Thoracic aorta (tissue), 2 donors: ENCODE results near the gene RBMX. TPM values are rescaled to one million over a fixed set of nuclear protein-coding genes. Genes with fewer than 3 reads are reported as not detected.
"Not testable (repeated sequence)": the region's sequence is repeated elsewhere in the genome, so short reads cannot be mapped to it uniquely, and the experiment has no call there.

ENCODE experiments used
- ATAC-seq: fragments of 150-250 bp; one replicate; pipeline ENCODE4 v1.8.0; 2017; ENCODE audit warnings: low read depth; ENCODE audit not compliant: insufficient number of reproducible peaks, low FRiP score
- DNase-seq: peaks from one replicate; pipeline ENCODE4 v3.0.0-alpha.2; 2020; ENCODE audit warnings: low spot score
- H3K27ac ChIP-seq, 2 donors: fragments of 200-600 bp; sonication (generic); 1 replicate in 1 of 2; 2 replicates in 1 of 2; pipeline ENCODE4 v1.5.1; 2016; ENCODE audit warnings: mild to moderate bottlenecking in 2 of 2, moderate library complexity in 2 of 2
- H3K27me3 ChIP-seq: fragments of 200-600 bp; sonication (generic); replicated peaks from 2 replicates; pipeline ENCODE4 v1.6.0; 2016; ENCODE audit warnings: mild to moderate bottlenecking; ENCODE audit not compliant: insufficient read depth
- H3K36me3 ChIP-seq: fragments of 200-600 bp; sonication (generic); one replicate; pipeline ENCODE4 v1.5.1; 2016
- H3K4me1 ChIP-seq, 2 donors: fragments of 200-600 bp; sonication (generic); 1 replicate in 1 of 2; 2 replicates in 1 of 2; pipeline versions ENCODE4 v1.5.1 to v1.6.0; 2016; ENCODE audit warnings: low read depth in 2 of 2, mild to moderate bottlenecking in 1 of 2; ENCODE audit not compliant: control insufficient read depth in 1 of 2
- H3K4me3 ChIP-seq: fragments of 200-600 bp; sonication (generic); 2 replicates; pipeline ENCODE4 v1.5.1; 2016; ENCODE audit warnings: mild to moderate bottlenecking
- H3K9me3 ChIP-seq: fragments of 200-600 bp; sonication (generic); 2 replicates; pipeline ENCODE4 v1.5.1; 2016
- total RNA-seq, 2 donors: library from RNA; depleted of rRNA; stranded (reverse); fragments of >200 nt; gene quantifications; one replicate each; pipeline versions ENCODE4 v1.1.0 to v1.2.3, GENCODE V29; 2016
- TF ChIP-seq, protein P1 (sequence below): fragments of 200-600 bp; sonication (generic); IDR thresholded peaks from one replicate; pipeline ENCODE4 v1.5.1; 2019; ENCODE audit warnings: antibody characterized with exemption

The RBMX gene
- total RNA-seq, 2 donors from 2014 or later: 224 to 338 TPM

DNA sequence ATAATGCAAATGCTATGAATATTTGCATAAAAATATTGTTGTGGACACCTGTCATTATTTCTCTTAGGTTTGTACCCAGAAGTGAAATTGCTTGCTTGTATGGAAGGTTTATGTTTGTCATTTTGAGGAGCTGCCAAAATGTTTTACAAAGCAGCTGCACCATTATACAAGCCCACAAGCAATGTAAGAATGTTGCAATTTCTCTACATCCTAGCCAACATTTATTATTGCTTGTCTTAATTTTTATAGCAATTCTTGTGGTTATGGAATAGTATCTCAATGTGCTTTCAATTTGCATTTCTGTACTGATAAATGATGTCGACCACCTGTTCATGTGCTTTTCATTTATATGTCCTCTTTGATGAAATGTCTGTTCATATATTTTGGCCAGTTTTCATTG lies 18.7 kb upstream of the RBMX start:
- Histone ChIP-seq H3K36me3 (no peaks in the 10 kb centered on the region), H3K9me3 (no peaks in the 10 kb centered on the region), H3K27ac (no peak overlapping the region), H3K4me3 (no peak overlapping the region), H3K4me1 (no peaks in the 10 kb centered on the region), H3K27me3 (no peaks in the 10 kb centered on the region)
- TF ChIP-seq, protein P1, sequence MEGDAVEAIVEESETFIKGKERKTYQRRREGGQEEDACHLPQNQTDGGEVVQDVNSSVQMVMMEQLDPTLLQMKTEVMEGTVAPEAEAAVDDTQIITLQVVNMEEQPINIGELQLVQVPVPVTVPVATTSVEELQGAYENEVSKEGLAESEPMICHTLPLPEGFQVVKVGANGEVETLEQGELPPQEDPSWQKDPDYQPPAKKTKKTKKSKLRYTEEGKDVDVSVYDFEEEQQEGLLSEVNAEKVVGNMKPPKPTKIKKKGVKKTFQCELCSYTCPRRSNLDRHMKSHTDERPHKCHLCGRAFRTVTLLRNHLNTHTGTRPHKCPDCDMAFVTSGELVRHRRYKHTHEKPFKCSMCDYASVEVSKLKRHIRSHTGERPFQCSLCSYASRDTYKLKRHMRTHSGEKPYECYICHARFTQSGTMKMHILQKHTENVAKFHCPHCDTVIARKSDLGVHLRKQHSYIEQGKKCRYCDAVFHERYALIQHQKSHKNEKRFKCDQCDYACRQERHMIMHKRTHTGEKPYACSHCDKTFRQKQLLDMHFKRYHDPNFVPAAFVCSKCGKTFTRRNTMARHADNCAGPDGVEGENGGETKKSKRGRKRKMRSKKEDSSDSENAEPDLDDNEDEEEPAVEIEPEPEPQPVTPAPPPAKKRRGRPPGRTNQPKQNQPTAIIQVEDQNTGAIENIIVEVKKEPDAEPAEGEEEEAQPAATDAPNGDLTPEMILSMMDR: no peak
- DNase-seq (no peak), ATAC-seq (no peak)

DNA sequence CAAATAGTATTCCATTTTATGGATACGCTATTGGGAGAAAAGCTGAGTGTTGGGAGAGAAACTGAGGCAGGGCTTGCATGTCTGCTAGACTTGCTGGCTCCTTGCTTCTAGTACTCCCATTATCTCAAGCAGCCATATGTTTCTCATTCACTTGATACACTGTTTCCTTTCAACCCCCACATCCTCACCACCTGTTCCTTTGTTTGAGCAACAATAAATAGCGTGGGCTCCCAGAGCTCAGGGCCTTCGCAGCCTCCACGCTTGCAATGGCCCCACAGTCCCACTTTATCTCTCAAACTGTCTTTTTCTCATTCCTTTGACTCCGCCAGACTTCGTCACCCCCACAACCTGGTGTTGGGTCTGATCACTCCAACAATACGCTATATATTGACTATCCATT lies 18.2 kb upstream of the RBMX start:
- not testable (repeated sequence) for H3K4me3 ChIP-seq, H3K36me3 ChIP-seq, H3K27ac ChIP-seq, H3K9me3 ChIP-seq, H3K4me1 ChIP-seq, DNase-seq, H3K27me3 ChIP-seq, ATAC-seq

DNA sequence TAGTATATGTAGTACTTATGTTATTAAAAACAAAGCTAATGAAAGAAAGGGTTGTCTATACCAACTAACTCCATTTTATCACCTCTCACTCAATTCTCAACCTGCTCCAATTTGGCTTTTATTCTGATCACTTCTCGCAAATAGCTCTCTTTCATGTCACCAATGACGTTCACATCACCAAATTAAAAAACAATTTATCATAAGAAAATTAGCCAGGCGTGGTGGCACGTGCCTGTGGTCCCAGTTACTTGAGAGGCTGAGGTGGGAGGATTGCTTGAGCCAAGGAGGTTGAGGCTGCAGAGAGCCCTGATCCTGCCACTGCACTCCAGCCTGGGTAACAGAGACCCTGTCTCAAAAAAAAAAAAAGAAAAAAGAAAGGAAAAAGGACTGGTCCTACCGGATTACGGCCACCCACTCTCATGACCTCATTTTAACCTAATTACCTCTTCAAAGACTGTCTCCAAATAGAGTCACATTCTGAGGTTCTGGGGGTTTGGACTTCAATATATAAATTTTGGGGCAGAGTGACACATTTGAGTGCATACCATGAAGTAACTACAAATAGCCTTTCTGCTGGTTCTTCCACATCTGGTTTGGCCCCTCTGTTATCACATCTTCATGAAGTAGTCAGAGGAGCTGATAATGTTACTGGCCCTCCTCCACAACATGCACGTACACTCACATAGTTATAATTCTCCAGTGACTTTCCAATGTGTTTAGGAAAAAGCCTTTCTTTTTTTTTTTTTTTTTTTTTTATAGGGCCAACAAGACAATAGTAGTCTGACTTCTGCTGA lies 15.8 kb upstream of the RBMX start:
- H3K27me3 ChIP-seq: no peaks in the 10 kb centered on the region
- no peak for ATAC-seq
- no peak overlapping the region for H3K4me3 ChIP-seq
- DNase-seq: no peak
- no peaks in the 10 kb centered on the region for H3K4me1 ChIP-seq
- no peaks in the 10 kb centered on the region for H3K36me3 ChIP-seq
- no peak overlapping the region for H3K27ac ChIP-seq
- TF ChIP-seq, protein P1: no peak
- H3K9me3 ChIP-seq: no peaks in the 10 kb centered on the region

DNA sequence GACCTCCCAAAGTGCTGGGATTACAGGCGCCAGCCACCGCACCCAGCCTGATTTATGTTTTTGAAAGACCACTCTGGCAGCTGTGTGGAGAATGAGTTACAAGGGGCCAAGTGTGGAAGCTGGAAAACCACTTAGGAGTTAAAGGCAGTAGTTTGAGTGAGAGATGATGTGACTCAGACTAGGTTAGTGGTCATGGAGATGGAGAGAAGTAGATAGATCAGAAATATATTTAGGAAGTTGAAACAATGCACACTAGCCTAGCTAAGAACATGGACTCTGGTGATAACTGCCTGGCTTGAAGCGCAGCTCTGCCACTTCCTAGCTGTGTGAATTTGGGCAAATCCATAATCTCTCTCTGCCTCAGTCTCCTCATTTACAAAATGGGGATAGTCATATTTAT lies 11.9 kb upstream of the RBMX start:
- no peak for DNase-seq
- ATAC-seq: no peak
- TF ChIP-seq, protein P1: no peak

DNA sequence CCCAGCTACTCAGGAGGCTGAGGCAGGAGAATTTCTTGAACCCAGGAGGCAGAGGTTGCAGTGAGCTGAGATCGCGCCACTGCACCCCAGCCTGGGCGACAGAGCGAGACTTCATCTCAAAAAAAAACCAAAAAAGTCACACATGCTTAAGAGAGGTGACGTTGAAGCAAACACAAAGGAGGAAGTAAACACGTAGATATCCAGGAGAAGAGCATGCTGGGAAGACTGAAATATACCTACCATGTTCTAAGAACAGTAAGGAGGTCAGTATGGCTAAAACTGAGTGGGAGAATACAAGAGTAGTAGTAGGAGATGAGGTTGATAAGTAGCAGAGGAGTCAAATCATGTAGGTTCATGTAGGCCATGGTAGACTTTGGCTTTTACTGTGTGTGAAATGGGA lies 10.1 kb upstream of the RBMX start:
- H3K27ac ChIP-seq, H3K4me1 ChIP-seq, H3K4me3 ChIP-seq, H3K36me3 ChIP-seq, ATAC-seq, H3K9me3 ChIP-seq, H3K27me3 ChIP-seq, DNase-seq: not testable (repeated sequence)

More for the DNA sequence above, 11.9 kb upstream of the RBMX start:
- no peaks in the 10 kb centered on the region for H3K27me3 ChIP-seq
- H3K36me3 ChIP-seq: no peaks in the 10 kb centered on the region
- no peak overlapping the region for H3K4me3 ChIP-seq
- H3K27ac ChIP-seq: no peak overlapping the region
- H3K4me1 ChIP-seq: no peaks in the 10 kb centered on the region
- H3K9me3 ChIP-seq: no peaks in the 10 kb centered on the region

DNA sequence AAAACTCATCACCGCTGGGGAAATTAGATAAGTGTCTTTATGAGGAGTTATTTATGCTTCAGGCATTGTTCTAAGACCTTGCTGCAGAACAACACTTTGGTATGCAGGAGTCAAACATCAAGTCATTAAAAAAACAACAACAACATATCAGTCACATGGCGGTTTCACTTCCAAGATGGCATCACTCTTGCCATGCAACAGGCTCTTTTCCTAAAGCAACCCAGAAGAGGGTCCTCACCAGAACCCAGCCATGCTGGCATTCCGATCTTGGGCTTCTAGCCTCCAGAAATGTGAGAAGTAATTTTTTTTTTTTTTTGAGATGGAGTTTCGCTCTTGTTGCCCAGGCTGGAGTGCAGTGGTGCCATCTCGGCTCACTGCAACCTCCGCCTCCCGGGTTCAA lies 8.7 kb upstream of the RBMX start:
- Histone ChIP-seq H3K36me3 (no peaks in the 10 kb centered on the region), H3K27me3 (no peaks in the 10 kb centered on the region), H3K27ac (no peak overlapping the region), H3K4me1 (no peaks in the 10 kb centered on the region), H3K9me3 (no peaks in the 10 kb centered on the region), H3K4me3 (no peak overlapping the region)
- no peak for ATAC-seq
- TF ChIP-seq, protein P1: no peak
- DNase-seq: no peak
